Erythroblast (primary cell): ENCODE measurements around the gene UTP3.

ENCODE experiments used
- GATA1 ChIP-seq: IDR thresholded peaks from 2 replicates; pipeline ENCODE4 v1.6.1; 2011; ENCODE audit warnings: low read depth, mild to moderate bottlenecking, control low read depth, low read length, moderate library complexity
- POLR2A ChIP-seq: IDR thresholded peaks from 2 replicates; pipeline ENCODE4 v1.6.1; 2011; ENCODE audit warnings: mild to moderate bottlenecking, low read length

- no peak for TF ChIP-seq POLR2A
- TF ChIP-seq GATA1 = no peak
These were observed 46.6 kb downstream of the UTP3 start for GRCh38 chr4:70734971-70735370.
